CD4-positive, alpha-beta T cell treated with Interleukin-10 for 1 hour (primary cell): ENCODE results near the gene GNB1L.

Source experiments
- DNase-seq: peaks from one replicate; pipeline ENCODE4 v3.0.0-alpha.2; 2020

Gene GNB1L

GRCh38 chr22:19759427-19760057, 95.1 kb downstream of the GNB1L start:
- DNase-seq, result no peak

- no peak for DNase-seq
Observed at GRCh38 chr22:19758896-19759426, 95.7 kb downstream of the GNB1L start.

- no peak for DNase-seq
Observed at GRCh38 chr22:19757985-19758895, 96.4 kb downstream of the GNB1L start.

- DNase-seq, result no peak
Observed at GRCh38 chr22:19757140-19757984, 97.3 kb downstream of the GNB1L start.

- DNase-seq, result peak; percentile 72
Observed at GRCh38 chr22:19756288-19757128, 98.2 kb downstream of the GNB1L start.

GRCh38 chr22:19755722-19756287, 98.9 kb downstream of the GNB1L start:
- no peak for DNase-seq

- no peak for DNase-seq
Observed at GRCh38 chr22:19755145-19755710, 99.4 kb downstream of the GNB1L start.

GRCh38 chr22:19754701-19755144, 100.0 kb downstream of the GNB1L start:
- no peak for DNase-seq

GRCh38 chr22:19753996-19754700, 100.5 kb downstream of the GNB1L start:
- no peak for DNase-seq

- DNase-seq, result no peak
Observed at GRCh38 chr22:19753090-19753842, 101.4 kb downstream of the GNB1L start.

GRCh38 chr22:19751497-19752245, 103.0 kb downstream of the GNB1L start:
- DNase-seq, result no peak

GRCh38 chr22:19750507-19751490, 103.9 kb downstream of the GNB1L start:
- DNase-seq, result no peak

- DNase-seq, result no peak
Observed at GRCh38 chr22:19749876-19750275, 104.8 kb downstream of the GNB1L start.

- no peak for DNase-seq
Observed at GRCh38 chr22:19748991-19749664, 105.5 kb downstream of the GNB1L start.

- DNase-seq, result no peak
Observed at GRCh38 chr22:19748139-19748538, 106.5 kb downstream of the GNB1L start.

GRCh38 chr22:19747551-19747950, 107.1 kb downstream of the GNB1L start:
- no peak for DNase-seq

GRCh38 chr22:19746726-19747125, 107.9 kb downstream of the GNB1L start:
- DNase-seq, result no peak
